ENCODE results near the gene ATAD3B.
"Not testable (repeated sequence)": the region's sequence is repeated elsewhere in the genome, so short reads cannot be mapped to it uniquely, and the experiment has no call there.

Gene ATAD3B

DNA sequence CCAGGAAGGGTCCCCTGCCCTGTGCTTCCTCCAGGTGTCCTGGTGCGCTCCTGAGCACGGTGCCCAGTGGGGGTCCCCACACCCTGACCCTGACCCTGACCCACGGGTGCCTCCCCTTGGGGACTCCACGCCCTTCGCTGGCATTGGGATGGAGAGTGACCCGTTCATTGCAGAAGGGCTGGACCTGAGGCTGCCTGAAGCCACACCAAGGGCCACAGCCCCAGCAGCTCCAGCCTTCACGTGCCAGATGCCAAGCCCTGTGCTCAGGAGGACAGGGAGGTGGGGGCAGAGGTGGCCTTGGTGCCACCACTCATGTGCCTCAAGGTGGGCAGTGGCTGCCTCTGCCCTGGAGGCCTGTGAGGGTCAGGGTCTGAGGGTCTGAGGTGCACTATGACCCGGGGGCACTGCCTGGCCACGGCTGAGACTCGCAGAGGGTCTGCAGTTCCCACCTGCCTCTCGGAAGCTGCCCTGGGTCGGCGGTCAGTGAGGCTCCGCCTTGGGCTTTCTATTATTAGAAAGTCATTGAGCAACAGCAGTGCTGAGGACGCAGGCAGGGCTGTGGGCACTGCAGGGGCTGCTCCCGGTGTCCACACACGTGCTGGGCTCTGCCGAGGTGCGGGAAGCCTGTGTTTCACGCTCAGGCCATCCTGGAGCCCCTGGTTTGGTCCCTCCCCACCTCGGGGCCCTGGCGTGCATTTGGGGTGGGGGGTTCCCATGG lies 61.8 kb downstream of the ATAD3B start:
- not testable (repeated sequence) for DNase-seq (ENCODE audit: low read depth, low spot score)

DNA sequence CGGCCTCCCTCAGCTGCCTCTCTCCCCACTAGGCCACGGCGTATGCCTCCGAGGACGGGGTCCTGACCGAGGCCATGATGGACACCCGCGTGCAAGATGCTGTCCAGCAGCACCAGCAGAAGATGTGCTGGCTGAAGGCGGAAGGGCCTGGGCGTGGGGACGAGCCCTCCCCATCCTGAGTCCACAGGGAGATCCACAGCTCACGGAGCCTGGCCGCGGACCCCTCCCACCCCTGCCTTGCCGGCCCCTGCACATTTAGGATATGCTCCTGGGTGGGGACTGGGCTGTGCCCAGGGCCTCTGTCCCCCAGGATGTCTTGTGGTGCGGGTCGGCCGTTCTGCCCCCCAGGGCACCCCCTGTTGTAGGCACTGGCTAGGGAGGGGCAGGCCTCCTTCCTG lies 62.3 kb downstream of the ATAD3B start:
- DNase-seq (ENCODE audit: low read depth, low spot score), result not testable (repeated sequence)

DNA sequence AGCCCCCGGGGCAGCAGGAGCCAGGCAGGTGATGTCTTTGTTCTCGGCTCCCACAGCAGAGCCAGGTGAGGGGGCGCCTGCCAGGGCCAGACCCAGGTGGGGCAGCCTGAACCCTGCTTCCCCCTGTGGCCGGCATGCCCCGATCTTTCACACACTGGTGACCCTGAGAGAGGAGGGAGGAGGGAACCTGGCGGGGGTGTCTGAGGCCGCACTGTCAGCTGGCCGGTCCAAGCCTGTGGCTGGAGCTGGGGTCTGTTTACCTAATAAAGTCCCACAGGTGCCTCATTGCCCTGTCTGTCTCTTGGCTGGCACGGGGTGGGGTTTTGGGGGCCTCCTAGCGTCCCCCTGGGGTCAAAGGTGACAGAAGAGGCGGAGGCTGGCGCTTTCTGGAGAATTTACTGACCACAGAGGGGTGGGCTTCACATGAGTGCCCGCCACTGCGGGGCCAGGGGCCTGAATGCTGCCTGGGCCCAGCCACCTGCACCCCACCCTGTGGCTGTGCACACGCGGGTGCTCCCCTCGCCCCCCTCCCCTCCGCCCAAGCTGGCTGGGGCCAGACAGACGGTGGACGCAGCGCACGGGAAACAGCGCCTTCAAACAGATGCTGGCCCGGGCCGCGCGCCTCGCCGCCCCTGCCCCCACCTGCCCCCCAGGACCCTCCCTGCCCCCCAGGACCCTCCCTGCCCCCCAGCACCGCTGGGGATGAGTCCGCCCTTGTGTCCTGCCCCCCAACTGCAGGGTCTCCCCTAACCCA lies 63.0 kb downstream of the ATAD3B start:
- no peak for DNase-seq (ENCODE audit: low read depth, low spot score)

DNA sequence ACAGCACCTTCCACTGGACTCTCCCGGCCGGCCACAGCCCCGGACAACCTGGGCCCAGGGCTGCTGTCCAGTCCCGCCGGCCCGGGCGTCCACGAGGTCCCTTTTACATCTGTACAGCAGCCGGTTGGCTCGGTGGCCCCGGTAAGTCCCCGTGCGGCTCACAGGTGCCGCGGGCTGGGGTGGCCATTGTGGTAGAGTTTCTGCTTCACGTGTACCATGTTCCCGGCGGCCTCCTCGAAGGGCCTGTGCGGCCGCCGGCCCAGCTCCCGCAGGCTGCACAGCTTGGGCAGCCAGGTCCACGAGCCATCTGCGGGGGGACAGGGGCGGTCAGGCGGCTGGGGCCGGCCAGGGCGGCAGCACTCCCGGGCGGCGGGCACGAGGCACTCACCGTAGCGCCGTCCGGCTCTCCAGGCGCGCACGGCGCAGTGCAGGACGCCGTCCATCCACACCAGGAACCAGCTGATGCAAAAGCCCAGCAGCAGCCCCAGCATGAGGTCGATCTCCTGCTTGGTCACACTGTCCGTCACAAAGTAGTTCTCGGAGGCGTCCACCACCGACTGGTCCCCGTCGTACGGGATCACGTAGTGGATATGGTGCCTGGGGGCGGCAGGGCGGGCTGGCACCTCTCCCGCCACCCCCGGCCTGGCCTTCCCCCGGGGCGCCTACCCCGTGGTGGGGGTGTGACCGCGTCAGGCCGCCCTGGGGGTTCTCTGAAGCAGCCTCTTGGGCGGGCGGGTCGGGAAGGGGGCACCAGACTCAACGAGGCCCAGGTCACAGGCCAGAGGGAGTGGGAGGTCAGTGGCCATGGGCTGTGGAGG lies 63.8 kb downstream of the ATAD3B start:
- DNase-seq (ENCODE audit: low read depth, low spot score), result no peak

DNA sequence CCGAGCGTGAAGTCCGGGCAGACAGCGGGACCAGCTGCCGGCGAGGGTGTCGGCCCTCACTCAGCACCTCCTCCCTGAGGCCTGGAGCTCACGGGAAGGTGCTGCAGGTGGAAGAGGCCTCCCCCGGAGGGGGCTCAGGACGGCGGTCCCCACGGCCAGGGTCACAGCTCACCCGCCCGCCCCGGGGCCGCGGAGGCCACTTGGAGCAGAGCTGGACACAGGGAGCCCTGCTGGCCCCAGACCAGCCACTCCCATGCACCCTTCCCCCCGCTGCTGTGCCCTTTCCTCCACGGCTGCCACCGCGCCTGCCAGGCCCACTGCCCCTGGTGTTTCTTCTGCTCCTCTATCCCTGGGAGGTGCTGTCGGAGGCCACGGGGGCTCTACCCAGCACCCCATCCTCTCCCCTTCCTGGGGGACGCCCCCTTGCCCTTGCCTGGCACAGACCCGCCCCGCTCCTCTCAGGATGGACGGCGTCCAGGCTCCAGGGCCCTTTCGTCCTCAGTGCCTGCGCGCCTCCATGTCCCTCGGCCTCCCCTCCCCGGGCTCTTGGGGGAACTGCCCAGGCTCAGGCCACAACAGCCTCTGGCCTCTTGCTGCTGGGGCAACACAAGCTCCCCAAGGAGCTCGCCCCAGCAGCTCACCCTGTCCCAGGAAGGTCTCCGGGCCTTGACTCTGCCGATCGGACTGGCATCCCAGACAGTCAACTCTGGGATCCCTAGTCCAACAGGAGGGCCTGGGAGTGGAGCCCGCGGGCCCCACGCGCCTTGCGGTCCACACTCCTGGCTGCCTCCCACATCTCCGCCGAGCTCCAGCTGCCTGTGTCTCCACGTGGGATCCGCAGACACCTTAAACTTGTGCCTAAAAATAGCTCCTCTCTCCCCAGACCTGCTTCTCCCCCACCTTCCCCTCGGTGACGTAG lies 64.7 kb downstream of the ATAD3B start:
- DNase-seq (ENCODE audit: low read depth, low spot score), result no peak

DNA sequence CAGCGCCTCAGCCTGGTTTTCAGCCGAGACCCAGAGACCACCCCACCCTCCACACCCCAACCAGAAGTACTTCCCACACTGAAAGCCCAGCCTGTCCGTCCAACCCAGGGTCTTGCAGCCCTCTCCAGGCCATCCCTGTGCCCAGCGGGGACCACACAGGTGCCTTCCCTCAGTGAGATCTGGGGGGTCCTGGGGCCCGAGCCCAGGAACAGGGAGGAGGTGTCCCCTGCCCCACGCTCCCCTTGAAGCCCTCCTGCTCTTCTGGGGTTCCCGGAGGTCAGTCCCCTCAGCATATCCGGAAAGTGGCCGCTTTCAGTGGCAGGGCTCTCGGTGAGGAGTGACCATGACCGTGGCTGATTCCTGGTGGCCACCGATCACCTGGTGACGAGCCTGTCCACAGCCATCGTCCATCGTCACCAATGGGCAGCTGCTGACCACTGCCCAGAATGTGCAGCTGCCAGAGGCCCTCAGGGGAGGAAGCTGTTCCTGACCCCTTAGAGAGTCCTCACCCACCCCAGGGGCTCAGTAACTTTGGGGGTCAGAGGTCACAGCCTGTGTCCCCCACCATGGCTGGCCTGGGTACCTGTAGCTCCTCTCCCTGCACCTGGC lies 65.5 kb downstream of the ATAD3B start:
- DNase-seq (ENCODE audit: low read depth, low spot score), result no peak

DNA sequence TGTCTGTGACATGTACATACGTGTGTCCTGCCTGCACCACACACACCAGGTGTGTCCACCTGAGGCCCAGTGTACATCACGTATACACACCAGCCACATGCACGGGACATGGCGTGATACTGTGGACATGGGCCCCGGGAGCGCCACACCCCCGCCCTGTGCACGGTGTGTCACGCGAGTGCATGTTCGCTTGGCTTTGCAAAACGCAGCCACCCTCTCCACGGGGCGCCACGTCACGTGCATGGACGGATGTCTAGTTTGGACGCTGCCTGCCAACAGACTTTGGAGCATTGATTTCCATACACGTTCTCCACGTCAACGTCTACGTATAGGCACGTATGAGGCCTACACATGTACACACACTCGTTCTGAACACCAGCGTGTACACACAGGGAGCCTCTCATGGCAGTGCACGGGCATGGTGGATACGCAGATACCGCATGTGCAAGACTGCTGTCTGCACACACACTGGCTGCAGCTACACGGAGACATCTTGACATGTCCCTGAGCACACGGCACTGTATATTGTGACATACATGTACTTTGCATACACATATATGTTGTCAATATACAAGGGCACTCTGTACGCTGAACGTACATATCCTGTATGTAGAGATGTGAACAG lies 66.2 kb downstream of the ATAD3B start:
- DNase-seq (ENCODE audit: low read depth, low spot score), result no peak

DNA sequence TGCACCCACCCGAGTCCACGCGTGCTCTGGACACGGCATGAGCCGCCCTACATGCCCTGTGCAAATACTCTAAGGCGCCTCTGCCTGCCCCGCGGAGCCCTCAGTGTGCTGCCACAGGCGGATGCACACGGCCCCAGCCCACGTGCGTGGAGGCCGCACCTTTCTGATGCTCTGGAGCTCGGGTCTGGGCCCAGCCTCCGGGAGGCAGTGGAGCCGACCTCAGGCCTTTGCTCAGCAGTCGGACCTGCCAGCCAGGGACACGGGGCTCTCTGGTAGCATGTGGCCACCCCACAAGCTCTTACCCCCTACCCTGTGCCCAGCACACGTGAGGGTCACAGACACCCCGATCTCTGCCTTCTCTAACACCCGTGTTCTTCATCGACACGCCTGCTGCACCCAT lies 66.8 kb downstream of the ATAD3B start:
- no peak for DNase-seq (ENCODE audit: low read depth, low spot score)

DNA sequence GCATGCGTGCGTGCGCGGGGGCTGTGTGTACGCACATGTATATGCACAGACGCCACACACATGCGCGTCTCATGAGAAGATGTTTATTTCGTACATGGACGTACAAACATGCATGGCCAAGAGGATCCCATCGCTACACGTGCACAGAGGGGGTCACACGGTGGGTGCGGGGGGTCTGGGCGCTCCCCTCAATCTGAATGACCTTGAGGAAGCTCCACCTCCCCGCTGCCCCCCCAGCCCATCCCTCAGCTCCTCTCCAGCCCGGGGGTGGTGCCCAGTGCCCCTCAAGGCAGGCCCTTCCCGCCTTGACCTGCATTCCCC lies 67.4 kb downstream of the ATAD3B start:
- no peak for DNase-seq (ENCODE audit: low read depth, low spot score)

DNA sequence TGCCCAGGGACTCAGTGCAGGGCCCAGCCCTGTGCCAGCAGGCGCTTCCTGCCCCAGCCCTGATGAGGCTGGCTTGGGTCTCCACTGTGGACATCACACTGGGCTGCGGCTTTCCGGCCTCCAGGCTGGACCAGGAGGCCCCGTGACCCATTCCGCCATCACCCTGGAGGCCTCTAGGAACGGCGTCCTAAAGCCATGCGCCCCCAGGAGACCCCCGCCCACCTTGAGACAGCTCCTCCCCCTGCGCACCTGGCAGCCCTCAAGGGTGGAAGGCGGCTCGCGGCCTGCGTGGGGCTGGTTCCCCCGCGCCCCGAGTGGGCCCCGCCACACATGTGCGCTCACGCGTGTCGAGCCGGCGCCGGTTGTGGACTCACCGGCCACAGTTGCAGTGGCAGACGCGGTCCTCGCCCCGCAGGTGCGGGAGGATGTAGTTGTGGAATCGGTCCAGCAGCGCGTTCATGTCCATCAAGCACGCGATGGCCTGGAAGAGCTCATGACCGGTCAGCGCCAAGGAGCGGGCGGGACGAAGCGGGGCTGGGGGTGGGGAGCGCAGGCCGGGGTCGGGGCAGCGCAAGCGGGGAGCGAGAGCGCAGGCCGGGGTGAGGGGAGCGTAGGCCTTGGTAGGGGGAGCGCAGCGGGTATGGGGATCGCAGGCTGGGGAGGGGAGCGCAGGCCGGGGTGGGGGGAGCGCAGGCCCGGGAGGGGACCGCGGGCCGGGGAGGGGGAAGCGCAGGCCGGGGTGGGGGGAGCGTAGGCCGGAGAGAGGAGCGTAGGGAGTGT lies 67.9 kb downstream of the ATAD3B start:
- DNase-seq (ENCODE audit: low read depth, low spot score), result no peak

DNA sequence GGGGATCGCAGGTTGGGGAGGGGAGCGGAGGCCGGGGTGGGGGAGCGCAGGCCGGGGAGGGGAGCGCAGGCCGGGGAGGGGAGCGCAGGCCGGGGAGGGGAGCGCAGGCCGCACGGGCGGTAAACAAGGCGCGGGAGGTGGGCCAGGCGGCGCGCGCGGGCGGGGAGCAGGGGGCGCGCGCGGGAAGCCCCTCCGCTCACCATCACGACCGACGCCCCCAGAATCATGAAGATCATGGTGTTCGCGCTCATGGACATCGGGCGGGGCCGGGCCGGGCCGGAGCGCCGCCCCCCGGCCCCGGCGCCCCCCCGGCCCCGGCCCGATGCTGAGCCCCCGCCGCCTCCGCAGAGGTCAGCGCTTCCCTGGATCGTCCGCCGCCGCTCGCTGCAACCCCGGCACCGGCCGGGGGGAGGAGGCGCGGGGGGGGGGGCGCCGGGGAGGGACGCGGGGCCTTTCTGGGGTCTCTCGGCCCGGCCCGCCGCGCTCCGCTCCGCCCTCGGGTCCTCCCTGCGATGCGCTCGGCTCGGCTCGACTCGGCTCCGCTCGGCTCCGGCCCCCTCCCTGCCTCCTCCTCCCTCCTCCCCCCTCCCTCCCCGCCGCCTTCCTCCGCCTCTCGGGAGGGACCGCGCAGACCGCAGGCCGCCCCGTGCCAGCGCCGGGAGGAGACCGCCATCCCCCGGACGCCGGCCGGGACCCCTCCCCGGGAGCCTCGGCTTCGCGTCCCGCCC lies 68.7 kb downstream of the ATAD3B start, which contains the start of gene TMEM240:
Gene TMEM240, minus strand, starts transcription at position 535 of the 728 bp plus-strand sequence. Its CDS starts 278 bp downstream, at position 257.
- DNase-seq (ENCODE audit: low read depth, low spot score), result no peak

DNA sequence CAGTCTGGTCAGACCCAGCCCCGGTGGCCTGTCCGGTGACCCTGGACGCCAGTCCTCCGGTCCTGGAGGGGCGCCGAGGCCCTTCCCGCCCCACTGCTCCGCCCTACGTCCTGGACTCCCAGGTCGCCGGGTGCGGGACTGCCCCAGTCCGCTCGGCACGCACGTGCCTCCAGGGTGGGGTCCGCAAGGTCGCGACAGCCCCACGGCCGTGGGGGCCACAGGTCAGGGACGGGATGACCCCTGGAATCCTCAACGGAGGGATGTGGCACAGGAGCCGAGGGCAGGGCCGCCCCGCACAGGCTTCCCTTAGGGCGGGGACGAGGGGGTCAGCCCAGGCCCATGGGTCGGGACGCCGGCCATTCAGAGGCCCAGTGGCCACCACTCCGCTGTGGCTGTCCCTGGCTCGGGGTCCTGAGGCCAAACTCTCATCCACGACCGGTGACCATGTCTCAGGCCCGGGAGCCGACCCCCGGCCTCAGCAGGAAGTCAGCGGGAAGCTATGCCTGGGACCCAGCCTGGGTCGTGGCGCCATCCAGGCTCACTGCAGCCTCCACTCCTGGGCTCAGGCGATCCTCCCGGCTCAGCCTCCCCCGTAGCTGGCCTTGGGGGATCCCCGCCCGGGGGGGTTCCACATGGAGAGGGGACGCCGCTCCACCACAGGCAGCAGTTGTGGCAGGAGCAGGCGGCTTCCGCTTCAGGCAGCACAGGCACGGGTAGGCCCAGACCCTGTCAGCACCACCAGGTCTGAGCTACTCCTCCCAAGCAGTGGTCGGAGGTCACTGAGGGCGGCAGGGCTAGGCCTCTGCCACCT lies 69.5 kb downstream of the ATAD3B start:
- no peak for DNase-seq (ENCODE audit: low read depth, low spot score)

DNA sequence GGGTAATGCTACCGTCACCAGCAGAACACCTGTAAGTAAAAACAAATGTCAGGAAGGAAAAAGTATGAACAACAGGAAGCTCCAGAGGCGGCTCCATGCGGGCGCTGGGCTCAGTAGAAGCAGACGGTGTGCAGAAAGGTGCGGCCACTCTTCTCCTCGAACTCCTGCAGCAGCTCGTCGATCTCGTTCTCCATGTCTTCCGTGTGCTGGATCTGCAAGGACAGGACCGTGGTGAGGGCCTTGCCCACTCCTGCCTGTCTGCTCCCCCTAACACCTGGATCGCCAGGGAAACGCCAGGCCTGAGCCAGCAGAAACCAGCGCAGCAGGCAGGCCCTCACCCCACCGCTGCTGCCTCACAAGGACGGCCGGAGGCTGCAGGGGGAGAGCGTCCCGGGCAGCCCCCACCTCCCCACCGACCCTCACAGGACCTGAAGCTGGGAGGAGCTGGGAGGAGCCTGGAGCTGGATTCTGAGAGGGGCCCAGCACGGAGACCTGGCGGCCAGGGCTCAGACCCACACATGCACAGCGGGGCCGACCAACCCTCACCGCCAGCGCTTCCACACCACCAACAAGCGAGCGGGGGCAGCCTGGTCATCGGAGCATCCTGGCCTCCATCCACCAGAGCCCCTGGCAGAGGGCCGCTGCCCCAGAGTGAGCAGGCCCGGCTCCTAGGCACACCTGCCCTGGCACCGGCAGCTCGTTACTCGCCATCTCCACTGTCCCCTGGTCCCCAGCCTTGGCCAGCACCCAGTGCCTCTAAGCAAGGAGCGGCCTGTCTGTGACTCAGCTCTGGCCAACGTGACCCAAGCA lies 70.6 kb downstream of the ATAD3B start:
- no peak for DNase-seq (ENCODE audit: low read depth, low spot score)

DNA sequence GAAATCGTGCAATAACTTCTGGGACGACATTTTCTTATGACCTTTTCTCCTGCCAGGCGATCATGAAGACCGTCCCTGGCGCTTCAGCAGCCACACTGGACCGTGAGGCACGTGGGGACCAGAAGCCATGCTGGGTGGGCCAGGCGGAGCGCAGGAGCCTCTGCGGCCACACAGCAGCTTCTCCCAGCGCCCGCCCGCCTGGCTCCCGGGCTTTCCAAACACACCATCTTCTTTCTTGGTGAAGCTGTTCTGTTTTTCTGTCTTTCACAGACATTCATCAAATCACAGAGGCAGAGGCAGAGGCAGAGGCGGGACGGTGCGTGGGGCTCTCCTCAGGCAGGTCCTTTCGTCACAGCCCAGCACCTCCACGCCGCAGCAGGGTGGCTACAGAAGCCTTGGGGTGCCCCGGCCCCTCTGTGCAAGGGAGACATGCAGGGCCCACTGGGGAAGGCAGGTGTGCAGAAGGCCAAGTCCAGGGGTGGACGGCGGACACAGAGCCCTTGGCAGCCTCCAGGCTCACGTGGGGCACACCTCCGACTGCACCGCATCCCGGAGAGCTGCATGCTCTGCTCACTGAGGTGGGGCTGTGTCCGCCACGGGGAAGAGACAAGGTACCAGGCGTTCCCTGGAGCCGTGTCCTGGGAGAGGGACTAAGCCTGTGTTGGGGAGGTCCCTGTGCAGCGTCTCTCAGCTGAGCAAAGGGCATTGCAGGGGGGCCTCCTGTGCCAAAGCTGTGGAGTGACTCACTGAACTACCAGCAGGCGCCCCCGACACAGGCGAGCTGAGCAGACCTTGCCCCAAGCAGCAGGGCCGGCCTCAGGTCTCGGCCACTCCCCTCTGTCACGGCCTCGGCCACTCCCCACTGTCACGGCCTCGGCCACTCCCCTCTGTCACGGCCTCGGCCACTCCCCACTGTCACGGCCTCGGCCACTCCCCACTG lies 71.5 kb downstream of the ATAD3B start:
- DNase-seq (ENCODE audit: low read depth, low spot score), result no peak

DNA sequence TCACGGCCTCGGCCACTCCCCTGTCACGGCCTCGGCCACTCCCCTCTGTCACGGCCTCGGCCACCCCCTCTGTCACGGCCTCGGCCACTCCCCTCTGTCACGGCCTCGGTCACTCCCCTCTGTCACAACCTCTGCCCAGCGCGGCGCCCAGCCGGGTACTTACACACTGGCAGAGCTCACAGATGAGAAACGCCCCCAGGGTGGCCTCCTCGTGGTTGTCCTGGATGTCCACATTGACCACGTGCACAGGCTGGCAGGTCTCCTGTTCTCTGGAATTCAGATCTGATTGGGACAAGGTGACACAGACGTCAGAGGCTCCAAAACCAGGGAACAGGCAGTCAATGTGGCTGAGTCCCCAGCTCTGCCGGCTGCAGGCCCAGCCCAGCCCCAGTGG lies 72.1 kb downstream of the ATAD3B start:
- no peak for DNase-seq (ENCODE audit: low read depth, low spot score)

DNA sequence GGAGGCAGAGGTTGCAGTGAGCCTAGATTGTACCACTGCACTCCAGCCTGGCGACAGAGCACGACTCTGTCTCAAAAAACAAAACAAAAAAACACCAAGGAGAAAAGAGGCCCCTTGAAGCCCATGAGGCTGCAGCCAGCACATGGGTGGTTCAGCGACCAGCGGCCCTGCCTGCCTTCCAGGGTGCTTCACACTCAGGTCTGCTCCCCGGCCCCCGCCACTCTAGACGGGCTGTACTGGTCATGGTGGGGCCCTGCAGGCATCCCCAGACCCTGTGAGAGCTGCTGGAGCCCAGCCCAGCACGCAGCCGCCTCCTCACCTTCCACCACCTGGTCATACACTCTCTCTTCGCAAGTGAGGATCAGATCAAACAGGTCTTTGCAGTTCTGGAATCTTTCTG lies 73.0 kb downstream of the ATAD3B start:
- DNase-seq (ENCODE audit: low read depth, low spot score), result no peak
